ENCODE data around the gene ATP6AP1. TPM values are rescaled to one million over a fixed set of nuclear protein-coding genes. Genes with fewer than 3 reads are reported as not detected.
A peak's percentile ranks its signal among the peaks of the same experiment; 100 is the strongest.

Gene ATP6AP1
- total and polyA plus RNA-seq, 9 of the 15 experiments (the other 6 are each of a cell fraction or from before 2014, with no cell fraction given): 8.3 to 90.5 (median 52.9) TPM

DNA sequence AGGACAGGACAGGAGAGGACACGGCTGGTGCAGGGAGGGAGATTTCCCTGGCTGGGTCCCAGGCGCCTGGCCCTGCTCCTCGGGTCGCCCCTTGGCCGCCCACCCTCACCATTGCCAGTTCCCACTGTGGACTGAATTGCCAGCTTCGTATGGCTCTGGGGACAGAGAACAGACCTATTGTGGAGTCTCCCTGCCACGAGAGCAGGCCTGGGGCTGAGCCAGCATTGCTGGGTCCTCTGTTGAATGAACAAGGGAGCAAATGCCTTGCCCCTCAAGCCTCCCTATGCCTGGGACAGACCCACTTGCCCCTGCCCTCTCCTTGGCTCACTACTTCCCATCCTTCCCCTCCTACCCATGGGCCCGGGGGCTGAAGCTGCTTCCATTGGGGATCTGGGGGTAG lies 33.9 kb downstream of the ATP6AP1 start:
- Histone ChIP-seq H4K20me1 (replicated peaks; ENCODE audit: control insufficient read depth, insufficient read depth, low read length) (peaks cover 3% of the 10 kb centered on the region; the same call in 1 of the 2 replicates), H3K9ac (ENCODE audit: insufficient read depth in 1 of 2, low read depth in 2 of 2, low read length in 2 of 2) (peak overlapping the region in 1 of 2 experiments; percentile 31; a peak in 1 of 4 replicates), H3K4me3 (no peak overlapping the region), H3K4me1 (replicated peaks in 1 of 2; ENCODE audit: control insufficient read depth in 2 of 2, insufficient read depth in 2 of 2, low read length in 2 of 2) (peaks cover 7 to 50% of the 10 kb centered on the region in 2 experiments; a peak in 3 of 5 replicates), H3K36me3 (ENCODE audit: control insufficient read depth, insufficient read depth, low read length) (peaks cover 64% of the 10 kb centered on the region; the same call in 2 of the 3 replicates), H3K27ac (ENCODE audit: extremely low read depth, low read depth, low read length) (no peak overlapping the region), H3K4me2 (ENCODE audit: insufficient read depth, low read length) (no peak overlapping the region), H3K27me3 (ENCODE audit: control insufficient read depth in 2 of 2, insufficient read depth in 2 of 2, low read length in 2 of 2) (no peaks in the 10 kb centered on the region), H3K79me2 (ENCODE audit: control insufficient read depth, insufficient read depth, low read length) (peaks cover 30% of the 10 kb centered on the region), H2AFZ (ENCODE audit: low read depth, low read length) (no peak overlapping the region), H3K9me3 (replicated peaks; ENCODE audit: control insufficient read depth, insufficient read depth, low read depth, low read length) (no peaks in the 10 kb centered on the region), H3K9me1 (ENCODE audit: control insufficient read depth, insufficient read depth, low read length) (no peaks in the 10 kb centered on the region)
- in situ Hi-C loops (cut with MboI): no loop called here
- intact Hi-C loops (cut with micrococcal nuclease): no loop called here
- no TSS peak for BruUV-seq (replicated peaks)
- ATAC-seq (no peak), FAIRE-seq (no peak), DNase-seq (ENCODE audit: extremely low read depth in 1 of 4, low spot score in 3 of 4) (no peak)
- POLR2A ChIA-PET: interaction anchor here (0.6 to 1.8 kb wide), 2 partner anchors 16 to 98 kb away, joined by 3 to 7 read pairs; no protein-coding TSS in a partner anchor
- CTCF ChIA-PET (ENCODE audit: low intra/inter-chr PET ratio): no interaction called here
- 83% methylated on average over 7 of the region's 8 CpGs for WGBS (ENCODE audit: insufficient coverage, low coverage, missing lambda C conversion rate)
- no peak for TF ChIP-seq U2AF2 (optimal IDR thresholded peaks at IDR 0.05; ENCODE audit: low read depth, low read length)
- no peak for TF ChIP-seq EZH2 (IDR thresholded peaks at IDR 0.05; ENCODE audit: borderline replicate concordance, low read depth, low read length)
- TF ChIP-seq CHCHD3 (CRISPR knock-in tag; IDR thresholded peaks at IDR 0.05): no peak
- TF ChIP-seq, protein P1, sequence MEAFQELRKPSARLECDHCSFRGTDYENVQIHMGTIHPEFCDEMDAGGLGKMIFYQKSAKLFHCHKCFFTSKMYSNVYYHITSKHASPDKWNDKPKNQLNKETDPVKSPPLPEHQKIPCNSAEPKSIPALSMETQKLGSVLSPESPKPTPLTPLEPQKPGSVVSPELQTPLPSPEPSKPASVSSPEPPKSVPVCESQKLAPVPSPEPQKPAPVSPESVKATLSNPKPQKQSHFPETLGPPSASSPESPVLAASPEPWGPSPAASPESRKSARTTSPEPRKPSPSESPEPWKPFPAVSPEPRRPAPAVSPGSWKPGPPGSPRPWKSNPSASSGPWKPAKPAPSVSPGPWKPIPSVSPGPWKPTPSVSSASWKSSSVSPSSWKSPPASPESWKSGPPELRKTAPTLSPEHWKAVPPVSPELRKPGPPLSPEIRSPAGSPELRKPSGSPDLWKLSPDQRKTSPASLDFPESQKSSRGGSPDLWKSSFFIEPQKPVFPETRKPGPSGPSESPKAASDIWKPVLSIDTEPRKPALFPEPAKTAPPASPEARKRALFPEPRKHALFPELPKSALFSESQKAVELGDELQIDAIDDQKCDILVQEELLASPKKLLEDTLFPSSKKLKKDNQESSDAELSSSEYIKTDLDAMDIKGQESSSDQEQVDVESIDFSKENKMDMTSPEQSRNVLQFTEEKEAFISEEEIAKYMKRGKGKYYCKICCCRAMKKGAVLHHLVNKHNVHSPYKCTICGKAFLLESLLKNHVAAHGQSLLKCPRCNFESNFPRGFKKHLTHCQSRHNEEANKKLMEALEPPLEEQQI (IDR thresholded peaks at IDR 0.05): no peak
- TF ChIP-seq ZNF778 (CRISPR knock-in tag; IDR thresholded peaks at IDR 0.05): no peak
- TF ChIP-seq SMAD4 (CRISPR knock-in tag; conservative IDR thresholded peaks at IDR 0.05): no peak
- TF ChIP-seq ZNF140 (CRISPR knock-in tag; IDR thresholded peaks at IDR 0.05): no peak
- no peak for TF ChIP-seq ZNF707 (CRISPR knock-in tag; conservative IDR thresholded peaks at IDR 0.05)

Measured in K562 (cell line).